Measurements from ENCODE around the gene ZNF768. TPM values are rescaled to one million over a fixed set of nuclear protein-coding genes. Genes with fewer than 3 reads are reported as not detected.

ZNF768 gene
- total and polyA plus RNA-seq, 2 of the 13 experiments (the other 11 are each of a cell fraction or from before 2014, with no cell fraction given) = 26.7 to 34.4 TPM

DNA sequence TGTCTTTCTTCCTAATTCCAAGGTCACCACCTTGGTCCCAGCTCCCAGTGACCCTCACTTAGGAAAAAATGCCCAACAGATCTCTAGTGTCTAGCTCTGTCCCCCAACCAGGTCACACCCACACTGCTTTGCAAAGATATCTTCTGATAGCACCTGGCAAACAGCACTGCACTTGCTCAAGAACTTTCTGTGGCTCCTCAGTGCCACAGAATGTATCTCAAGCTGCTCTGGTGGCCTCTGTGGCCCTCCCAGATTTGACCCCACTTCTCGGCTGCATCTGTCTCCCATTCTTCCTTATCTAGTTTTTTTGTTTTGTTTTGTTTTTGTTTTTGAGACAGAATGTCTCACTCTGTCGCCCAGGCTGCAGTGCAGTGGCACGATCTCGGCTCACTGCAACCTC, 40.2 kb upstream of the ZNF768 start:
- ATAC-seq (no peak), FAIRE-seq (no peak), DNase-seq (ENCODE audit: low spot score) (no peak)
- no peaks in the 10 kb centered on the region for H3K36me3 ChIP-seq (replicated peaks in 1 of 2; ENCODE audit: control insufficient read depth in 1 of 2, insufficient read depth in 2 of 2, low read length in 2 of 2)
- H3K9me3 ChIP-seq (ENCODE audit: low read length) = no peaks in the 10 kb centered on the region
- BruUV-seq (replicated peaks) = no TSS peak
- 0 out of 6 replicates have a peak overlapping the region, but pooled peaks of 1 of the 3 experiments have one; percentile 0 for H3K4me3 ChIP-seq (replicated peaks in 1 of 3; ENCODE audit: insufficient read depth in 1 of 3, low read depth in 2 of 3, low read length in 3 of 3)
- no peak overlapping the region for H3K4me2 ChIP-seq (ENCODE audit: low read depth, low read length)
- ChIA-PET POLR2A (interaction anchor here (0.9 to 3.9 kb wide), 4 partner anchors 9 to 44 kb away, joined by 3 to 36 read pairs (median 8); partner anchors contain the start of genes ZNF689, ZNF747 and ZNF764), CTCF (ENCODE audit: low intra/inter-chr PET ratio, low total read pairs) (no interaction called here)
- H3K27ac ChIP-seq (ENCODE audit: extremely low read length, insufficient read depth, low read length) = no peak overlapping the region
- 81% methylated on average over 4 of the region's 4 CpGs for WGBS (ENCODE audit: low lambda C conversion rate)
- peaks cover 2% of the 10 kb centered on the region for H3K79me2 ChIP-seq (ENCODE audit: insufficient read depth, low read length)
- no peak overlapping the region for H2AFZ ChIP-seq (ENCODE audit: low read length)
- H4K20me1 ChIP-seq (ENCODE audit: insufficient read depth, low read length) = no peaks in the 10 kb centered on the region
- no peak for TF ChIP-seq ZSCAN12 (CRISPR knock-in tag; IDR thresholded peaks at IDR 0.05)
- TF ChIP-seq AGO1 (IDR thresholded peaks at IDR 0.05; ENCODE audit: low read depth, low read length, poor library complexity, severe bottlenecking) = no peak
- H3K27me3 ChIP-seq (ENCODE audit: control insufficient read depth in 1 of 2, insufficient read depth in 2 of 2, low read length in 2 of 2) = no peaks in the 10 kb centered on the region
- intact Hi-C loops (cut with micrococcal nuclease; ENCODE audit: unreplicated experiment) = no loop called here
- no peak overlapping the region for H3K9ac ChIP-seq (ENCODE audit: insufficient read depth, low read depth, low read length)
- in situ Hi-C loops (cut with HindIII; ENCODE audit: extremely low pct_ligation_motif_present, low pct_unique_long_range_greater_than_20kb) = no loop called here
- peaks cover 49% of the 10 kb centered on the region for H3K4me1 ChIP-seq (ENCODE audit: insufficient read depth, low read length)

- ChIA-PET CTCF (ENCODE audit: low intra/inter-chr PET ratio, low total read pairs) (no interaction called here), POLR2A (interaction anchor here (0.9 to 3.9 kb wide), 3 partner anchors 8 to 44 kb away, joined by 5 to 36 read pairs (median 12); partner anchors contain the start of genes ZNF689, ZNF747 and ZNF764)
- Histone ChIP-seq H3K79me2 (ENCODE audit: insufficient read depth, low read length) (peaks cover under 1% of the 10 kb centered on the region), H4K20me1 (ENCODE audit: insufficient read depth, low read length) (no peaks in the 10 kb centered on the region), H3K4me3 (replicated peaks in 1 of 3; ENCODE audit: insufficient read depth in 1 of 3, low read depth in 2 of 3, low read length in 3 of 3) (0 out of 6 replicates have a peak overlapping the region, but pooled peaks of 1 of the 3 experiments have one; percentile 0), H3K27ac (ENCODE audit: extremely low read length, insufficient read depth, low read length) (no peak overlapping the region), H3K9me3 (ENCODE audit: low read length) (no peaks in the 10 kb centered on the region), H3K27me3 (ENCODE audit: control insufficient read depth in 1 of 2, insufficient read depth in 2 of 2, low read length in 2 of 2) (no peaks in the 10 kb centered on the region), H3K4me1 (ENCODE audit: insufficient read depth, low read length) (peaks cover 49% of the 10 kb centered on the region), H2AFZ (ENCODE audit: low read length) (no peak overlapping the region), H3K9ac (ENCODE audit: insufficient read depth, low read depth, low read length) (no peak overlapping the region), H3K4me2 (ENCODE audit: low read depth, low read length) (peak overlapping the region; percentile 13; the same call in 1 of the 2 replicates), H3K36me3 (replicated peaks in 1 of 2; ENCODE audit: control insufficient read depth in 1 of 2, insufficient read depth in 2 of 2, low read length in 2 of 2) (no peaks in the 10 kb centered on the region)
- intact Hi-C loops (cut with micrococcal nuclease; ENCODE audit: unreplicated experiment) (no loop called here), in situ Hi-C loops (cut with HindIII; ENCODE audit: extremely low pct_ligation_motif_present, low pct_unique_long_range_greater_than_20kb) (no loop called here)
- 57% methylated on average over 8 of the region's 8 CpGs for WGBS (ENCODE audit: low lambda C conversion rate)
- peak; percentile 19; the same call in 2 of the 3 replicates for ATAC-seq
- TF ChIP-seq CHCHD3 (CRISPR knock-in tag; IDR thresholded peaks at IDR 0.05) = no peak
- TF ChIP-seq, protein P1, sequence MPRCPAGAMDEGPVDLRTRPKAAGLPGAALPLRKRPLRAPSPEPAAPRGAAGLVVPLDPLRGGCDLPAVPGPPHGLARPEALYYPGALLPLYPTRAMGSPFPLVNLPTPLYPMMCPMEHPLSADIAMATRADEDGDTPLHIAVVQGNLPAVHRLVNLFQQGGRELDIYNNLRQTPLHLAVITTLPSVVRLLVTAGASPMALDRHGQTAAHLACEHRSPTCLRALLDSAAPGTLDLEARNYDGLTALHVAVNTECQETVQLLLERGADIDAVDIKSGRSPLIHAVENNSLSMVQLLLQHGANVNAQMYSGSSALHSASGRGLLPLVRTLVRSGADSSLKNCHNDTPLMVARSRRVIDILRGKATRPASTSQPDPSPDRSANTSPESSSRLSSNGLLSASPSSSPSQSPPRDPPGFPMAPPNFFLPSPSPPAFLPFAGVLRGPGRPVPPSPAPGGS (CRISPR knock-in tag; IDR thresholded peaks at IDR 0.05) = no peak
- no peak for TF ChIP-seq NR2F6 (IDR thresholded peaks at IDR 0.05)
- TF ChIP-seq NR2F6 (CRISPR knock-in tag; IDR thresholded peaks at IDR 0.05) = no peak
- TF ChIP-seq AGO2 (optimal IDR thresholded peaks at IDR 0.05; ENCODE audit: low read depth, low read length) = no peak
- TF ChIP-seq, protein P2, sequence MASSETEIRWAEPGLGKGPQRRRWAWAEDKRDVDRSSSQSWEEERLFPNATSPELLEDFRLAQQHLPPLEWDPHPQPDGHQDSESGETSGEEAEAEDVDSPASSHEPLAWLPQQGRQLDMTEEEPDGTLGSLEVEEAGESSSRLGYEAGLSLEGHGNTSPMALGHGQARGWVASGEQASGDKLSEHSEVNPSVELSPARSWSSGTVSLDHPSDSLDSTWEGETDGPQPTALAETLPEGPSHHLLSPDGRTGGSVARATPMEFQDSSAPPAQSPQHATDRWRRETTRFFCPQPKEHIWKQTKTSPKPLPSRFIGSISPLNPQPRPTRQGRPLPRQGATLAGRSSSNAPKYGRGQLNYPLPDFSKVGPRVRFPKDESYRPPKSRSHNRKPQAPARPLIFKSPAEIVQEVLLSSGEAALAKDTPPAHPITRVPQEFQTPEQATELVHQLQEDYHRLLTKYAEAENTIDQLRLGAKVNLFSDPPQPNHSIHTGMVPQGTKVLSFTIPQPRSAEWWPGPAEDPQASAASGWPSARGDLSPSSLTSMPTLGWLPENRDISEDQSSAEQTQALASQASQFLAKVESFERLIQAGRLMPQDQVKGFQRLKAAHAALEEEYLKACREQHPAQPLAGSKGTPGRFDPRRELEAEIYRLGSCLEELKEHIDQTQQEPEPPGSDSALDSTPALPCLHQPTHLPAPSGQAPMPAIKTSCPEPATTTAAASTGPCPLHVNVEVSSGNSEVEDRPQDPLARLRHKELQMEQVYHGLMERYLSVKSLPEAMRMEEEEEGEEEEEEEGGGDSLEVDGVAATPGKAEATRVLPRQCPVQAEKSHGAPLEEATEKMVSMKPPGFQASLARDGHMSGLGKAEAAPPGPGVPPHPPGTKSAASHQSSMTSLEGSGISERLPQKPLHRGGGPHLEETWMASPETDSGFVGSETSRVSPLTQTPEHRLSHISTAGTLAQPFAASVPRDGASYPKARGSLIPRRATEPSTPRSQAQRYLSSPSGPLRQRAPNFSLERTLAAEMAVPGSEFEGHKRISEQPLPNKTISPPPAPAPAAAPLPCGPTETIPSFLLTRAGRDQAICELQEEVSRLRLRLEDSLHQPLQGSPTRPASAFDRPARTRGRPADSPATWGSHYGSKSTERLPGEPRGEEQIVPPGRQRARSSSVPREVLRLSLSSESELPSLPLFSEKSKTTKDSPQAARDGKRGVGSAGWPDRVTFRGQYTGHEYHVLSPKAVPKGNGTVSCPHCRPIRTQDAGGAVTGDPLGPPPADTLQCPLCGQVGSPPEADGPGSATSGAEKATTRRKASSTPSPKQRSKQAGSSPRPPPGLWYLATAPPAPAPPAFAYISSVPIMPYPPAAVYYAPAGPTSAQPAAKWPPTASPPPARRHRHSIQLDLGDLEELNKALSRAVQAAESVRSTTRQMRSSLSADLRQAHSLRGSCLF (CRISPR knock-in tag; IDR thresholded peaks at IDR 0.05; ENCODE audit: borderline replicate concordance) = no peak
- no peak for DNase-seq (ENCODE audit: low spot score)
- FAIRE-seq = no peak
- BruUV-seq (replicated peaks) = no TSS peak
Observed at GRCh38 chr16:30565984-30566383, 39.6 kb upstream of the ZNF768 start.

All from HepG2 (cell line).